HT1080 (cell line): ENCODE measurements around the gene PI4KA. TPM values are rescaled to one million over a fixed set of nuclear protein-coding genes. Genes with fewer than 3 reads are reported as not detected.
"Not testable (repeated sequence)": the region's sequence is repeated elsewhere in the genome, so short reads cannot be mapped to it uniquely, and the experiment has no call there.

Source experiments
- DNase-seq: peaks from one replicate; pipeline ENCODE4 v3.0.0-alpha.2; 2015; ENCODE audit warnings: low read depth
- total RNA-seq: library from RNA; depleted of rRNA; stranded (reverse); fragments of >200 nt; shearing (Covaris generic); gene quantifications from 2 replicates; pipeline ENCODE4 v1.2.3, GENCODE V29; 2014

PI4KA gene
- total RNA-seq, 1 experiment from 2014 or later = 35.9 TPM

- DNase-seq = no peak
Measured at GRCh38 chr22:20852076-20852475, 6.5 kb downstream of the PI4KA start.

- no peak for DNase-seq
Measured at GRCh38 chr22:20847318-20847822, 11.2 kb downstream of the PI4KA start.

DNA sequence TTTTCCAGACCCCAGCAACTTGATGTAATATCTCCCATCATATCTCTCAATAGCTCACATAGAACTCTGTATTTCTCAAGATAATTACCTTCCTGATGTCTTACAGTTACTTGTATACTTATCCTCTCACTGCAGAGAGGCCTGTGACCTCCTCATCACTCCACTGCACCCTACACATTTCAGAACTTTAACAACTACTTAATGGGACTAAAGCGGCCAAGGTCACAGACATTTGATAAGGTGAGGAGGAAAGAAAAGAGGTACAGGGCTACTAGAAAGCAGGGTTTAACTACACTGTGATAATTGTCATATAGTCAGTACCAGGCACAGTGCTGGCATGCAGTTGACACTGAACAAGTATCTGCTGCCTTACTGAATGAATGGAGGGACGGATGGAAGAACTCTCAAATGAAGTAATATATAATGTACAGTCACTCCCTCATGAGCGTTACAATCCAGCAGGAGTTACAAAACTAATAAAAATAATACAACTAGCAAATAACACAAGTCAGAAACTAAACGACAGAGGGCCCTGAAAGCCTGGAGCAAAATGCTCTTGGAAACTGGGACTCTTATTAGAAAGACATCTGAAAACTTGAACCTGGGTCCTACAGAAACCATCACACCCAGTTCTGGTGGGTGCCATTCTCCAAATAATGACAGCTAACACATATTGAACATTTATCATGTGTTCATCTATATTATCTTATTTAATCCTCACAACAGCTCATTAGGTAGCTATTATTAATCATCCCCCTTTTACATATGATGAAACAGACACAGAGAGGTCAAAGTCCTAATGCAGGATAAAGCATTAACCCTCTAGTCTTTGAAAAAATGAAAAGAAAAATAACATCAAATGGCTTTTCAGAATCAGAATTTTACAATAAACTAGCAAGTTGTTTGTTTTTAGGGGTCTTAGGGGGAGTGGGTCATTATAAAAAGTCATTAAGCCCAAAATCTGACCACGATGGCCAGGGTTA is 14.3 kb downstream of the PI4KA start:
- no peak for DNase-seq

GRCh38 chr22:20843501-20843900 is 15.1 kb downstream of the PI4KA start:
- DNase-seq = no peak

DNA sequence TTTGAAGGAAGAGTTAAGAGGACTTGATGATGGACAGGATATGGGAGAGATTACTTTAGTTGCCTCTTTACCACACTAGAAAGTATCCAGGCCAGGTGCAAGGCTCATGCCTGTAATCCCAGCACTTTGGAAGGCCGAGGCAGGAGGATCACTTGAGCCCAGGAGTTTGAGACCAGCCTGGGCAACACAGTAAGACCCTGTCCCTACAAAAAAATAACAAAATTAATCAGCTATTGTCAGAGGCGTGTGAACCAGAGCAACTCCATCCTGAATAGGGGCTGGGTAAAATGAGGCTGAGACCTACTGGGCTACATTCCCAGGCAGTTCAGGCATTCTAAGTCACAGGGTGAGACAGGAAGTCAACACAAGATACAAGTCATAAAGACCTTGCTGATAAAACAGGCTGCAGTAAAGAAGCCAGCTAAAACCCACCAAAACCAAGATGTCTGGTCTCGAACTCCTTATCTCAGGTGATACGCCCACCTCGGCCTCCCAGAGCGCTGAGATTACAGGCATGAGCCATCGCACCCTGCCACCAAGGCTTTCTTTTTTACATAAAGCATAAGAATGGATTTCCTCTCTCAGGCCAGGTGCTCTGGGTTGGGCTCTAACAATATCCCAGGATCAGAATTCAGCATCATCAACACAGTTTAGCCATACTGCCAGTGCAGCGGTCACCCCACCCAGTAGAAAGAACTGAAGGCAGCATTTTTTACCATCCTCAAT is 17.8 kb downstream of the PI4KA start:
- DNase-seq = no peak

DNA sequence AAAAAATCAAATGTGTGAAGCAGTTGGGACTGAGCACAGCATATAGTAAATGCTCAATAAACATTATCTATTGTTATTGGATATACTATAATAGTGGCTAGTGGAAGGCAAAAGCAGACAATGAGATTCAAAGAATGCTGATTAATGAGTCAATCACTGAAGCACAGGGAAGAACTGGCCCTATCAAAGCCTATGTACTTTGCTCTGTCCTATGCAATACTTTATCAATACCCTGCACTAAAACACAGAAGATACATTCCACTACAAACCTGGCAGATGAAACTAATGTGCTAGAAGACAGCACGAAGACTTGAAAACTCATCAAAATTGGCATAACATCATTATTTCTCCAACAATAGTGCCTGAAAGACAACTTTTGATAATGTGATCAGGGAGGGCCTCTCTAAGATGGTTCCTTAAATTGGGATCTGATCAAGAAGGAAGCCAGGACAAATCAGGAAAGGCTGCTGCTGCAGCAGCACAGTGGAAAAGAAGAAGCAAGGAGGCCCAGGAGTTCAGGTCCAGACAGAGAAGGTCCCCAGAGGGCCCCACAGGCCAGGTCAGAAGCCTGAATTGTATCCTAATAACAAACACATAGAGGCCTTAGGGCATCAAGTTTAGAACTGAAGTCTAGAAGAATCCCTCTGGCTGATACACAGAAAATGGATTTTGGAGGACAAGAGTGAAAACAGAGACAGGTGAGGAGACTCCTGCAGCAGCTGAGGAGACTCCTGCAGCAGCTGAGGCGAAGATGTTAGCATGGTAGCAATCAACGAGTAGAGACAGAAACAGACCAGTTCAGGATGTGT is 18.6 kb downstream of the PI4KA start:
- DNase-seq = no peak

GRCh38 chr22:20839354-20839753 is 19.3 kb downstream of the PI4KA start:
- not testable (repeated sequence) for DNase-seq

GRCh38 chr22:20836987-20837823 is 21.4 kb downstream of the PI4KA start:
- no peak for DNase-seq

DNA sequence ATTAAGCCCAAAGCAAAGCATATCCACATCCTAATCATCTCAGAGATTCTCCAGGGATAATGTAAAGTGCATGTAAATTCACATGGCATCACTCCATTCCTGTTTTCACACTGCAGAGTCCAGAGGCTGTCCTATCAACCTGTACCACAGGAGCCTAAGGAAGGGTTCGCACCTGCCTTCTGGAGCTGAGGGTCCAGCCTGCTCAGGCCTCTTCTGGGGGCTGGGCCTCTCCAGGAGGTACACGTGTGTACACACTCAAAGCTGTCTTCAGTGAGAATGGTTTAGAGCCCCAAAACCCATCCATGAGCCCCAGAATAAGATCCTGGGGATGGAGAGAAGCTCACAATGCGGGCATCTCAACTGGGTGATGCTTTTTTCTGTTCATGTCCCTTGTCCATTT is 23.9 kb downstream of the PI4KA start:
- no peak for DNase-seq

DNA sequence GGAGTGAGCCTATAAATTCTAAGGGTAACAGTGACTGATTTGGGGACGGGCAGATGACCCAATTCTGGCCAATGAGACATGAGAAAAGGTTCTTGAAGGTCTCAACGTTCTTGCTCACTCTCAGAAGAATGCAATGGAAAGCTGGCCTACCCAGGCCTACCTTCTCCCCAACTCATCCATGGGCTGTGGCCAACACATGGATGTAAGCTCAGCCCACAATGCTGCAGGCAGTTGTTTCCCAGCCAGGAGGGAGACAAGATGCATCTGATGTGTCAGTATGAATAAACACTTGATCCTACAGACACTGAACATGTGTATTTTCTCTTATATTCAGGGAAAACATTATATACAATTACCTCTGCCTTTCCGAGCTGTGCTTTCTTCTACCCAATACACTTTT is 24.4 kb downstream of the PI4KA start:
- DNase-seq = no peak

GRCh38 chr22:20833225-20833665 is 25.4 kb downstream of the PI4KA start:
- DNase-seq = no peak

GRCh38 chr22:20829491-20830134 is 29.0 kb downstream of the PI4KA start:
- no peak for DNase-seq

DNA sequence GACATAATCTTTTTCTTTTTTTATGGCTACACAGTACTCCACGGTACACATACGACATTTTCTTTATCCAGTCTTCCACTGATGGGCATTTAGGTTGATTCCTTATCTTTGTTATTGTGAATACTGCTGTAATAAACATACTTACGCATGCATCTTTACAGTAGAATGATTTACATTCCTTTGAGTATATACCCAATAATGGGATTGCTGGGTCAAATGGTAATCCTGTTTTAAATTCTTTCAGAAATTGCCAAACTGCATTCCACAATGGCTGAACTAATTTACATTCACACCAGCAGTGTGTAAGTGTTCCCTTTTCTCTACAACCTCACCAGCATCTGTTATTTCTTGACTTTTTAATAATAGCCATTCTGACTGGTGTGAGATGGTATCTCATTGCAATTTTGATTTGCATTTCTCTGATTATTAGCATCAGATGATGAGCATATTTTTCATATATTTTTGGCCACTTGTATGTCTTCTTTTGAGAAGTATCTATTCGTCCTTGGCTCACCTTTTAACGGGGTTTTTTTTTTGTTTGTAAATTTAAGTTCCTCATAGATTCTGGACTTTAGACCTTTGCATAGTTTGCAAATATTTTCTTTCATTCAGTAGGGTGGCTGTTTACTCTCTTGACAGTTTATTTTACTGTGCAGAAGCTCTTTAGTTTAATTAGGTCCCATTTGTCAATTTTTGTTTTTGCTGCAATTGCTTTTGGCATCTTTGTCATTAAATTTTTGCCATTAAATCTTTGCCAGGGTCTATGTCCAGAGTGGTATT is 32.0 kb downstream of the PI4KA start:
- not testable (repeated sequence) for DNase-seq

DNA sequence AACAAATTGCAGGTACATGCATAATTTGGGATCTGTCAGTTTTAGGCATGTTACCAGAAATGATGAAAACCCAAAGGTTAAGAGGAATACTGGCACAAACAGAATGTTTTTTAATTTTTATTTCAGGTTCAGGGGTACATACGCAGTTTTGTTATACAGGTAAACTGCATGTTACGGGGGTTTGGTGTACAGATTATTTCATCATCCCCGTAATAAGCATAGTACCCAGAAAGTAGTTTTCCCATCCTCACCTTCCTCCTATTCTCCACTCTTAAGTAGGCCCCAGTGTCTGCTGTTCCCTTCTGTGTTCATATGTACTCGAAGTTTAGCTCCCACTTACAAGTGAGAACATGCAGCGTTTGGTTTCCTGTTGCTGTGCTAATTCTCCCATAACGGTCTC is 33.0 kb downstream of the PI4KA start:
- no peak for DNase-seq

GRCh38 chr22:20825216-20825615 is 33.4 kb downstream of the PI4KA start:
- DNase-seq = not testable (repeated sequence)

DNA sequence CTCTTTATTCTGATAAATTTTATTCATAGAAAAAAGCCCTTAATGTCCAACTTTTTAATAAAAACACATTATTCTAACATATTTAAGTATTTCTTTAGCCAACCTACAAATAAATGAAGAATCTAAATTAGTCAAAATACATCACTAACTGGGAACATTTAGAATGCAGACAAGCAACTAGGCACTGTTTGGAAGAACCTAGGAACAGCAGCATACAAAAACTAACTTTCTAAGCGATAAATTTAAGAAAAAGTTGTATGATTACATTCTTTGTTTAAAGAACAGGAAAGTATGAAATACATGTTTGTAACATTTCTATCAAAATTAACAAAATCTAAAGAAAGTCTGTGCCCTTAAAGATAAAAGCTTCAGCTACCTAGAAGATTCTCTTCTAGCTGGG is 35.3 kb downstream of the PI4KA start:
- DNase-seq = no peak

- no peak for DNase-seq
Measured at GRCh38 chr22:20822240-20822639, 36.4 kb downstream of the PI4KA start.

- DNase-seq = not testable (repeated sequence)
Measured at GRCh38 chr22:20821717-20822239, 36.8 kb downstream of the PI4KA start.

- no peak for DNase-seq
Measured at GRCh38 chr22:20819471-20819870, 39.1 kb downstream of the PI4KA start.
